ENCODE measurements around the gene SARDH.

DNA sequence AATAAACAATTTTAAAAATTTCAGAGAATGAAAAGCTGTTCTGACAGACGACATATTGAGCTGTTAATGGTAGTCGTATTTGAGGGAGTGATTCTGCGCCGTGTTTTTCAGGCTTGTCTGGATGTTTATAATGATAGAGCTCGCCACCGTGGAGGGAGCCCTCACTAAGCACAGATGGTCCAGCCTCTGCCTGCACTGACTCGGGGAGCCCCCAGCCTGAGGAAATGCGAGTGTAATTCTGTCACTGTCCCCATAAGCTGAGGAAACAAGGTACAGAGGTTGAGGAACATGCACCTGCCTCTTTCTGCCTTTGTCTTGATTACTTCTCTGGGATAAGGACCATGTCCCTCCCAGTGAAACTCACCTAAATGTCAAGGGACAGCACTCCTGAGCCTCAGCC, 109.4 kb downstream of the SARDH start:
- TF ChIP-seq SMC3 (conservative IDR thresholded peaks at IDR 0.05; ENCODE audit: insufficient read depth, low read depth, low read length): no peak
- TF ChIP-seq CTCF (IDR thresholded peaks at IDR 0.05 in 2 of 3, conservative IDR thresholded peaks at IDR 0.05 in 1 of 3; ENCODE audit: insufficient read depth in 2 of 3, low read depth in 1 of 3, low read length in 3 of 3): no peak
- no peak for TF ChIP-seq KLF16 (IDR thresholded peaks at IDR 0.05)
- no peak for TF ChIP-seq TBP (optimal IDR thresholded peaks at IDR 0.05; ENCODE audit: low read depth, low read length)
